Endothelial cell of umbilical vein (primary cell): ENCODE results near the gene GPHA2. TPM values are rescaled to one million over a fixed set of nuclear protein-coding genes. Genes with fewer than 3 reads are reported as not detected.

ENCODE experiments used
- BruUV-seq: library from RNA; stranded (reverse); fragments of 400-500 nt; replicated peaks from 2 replicates; lab custom pipeline; 2021; lab: Mats Ljungman, UMichigan
- CTCF ChIA-PET: fragments of 300-600, 350-600 bp; sonication (Branson Sonifier 250); formaldehyde crosslinking; loops from one replicate; lab custom pipeline; 2021; ENCODE audit warnings: antibody characterized with exemption, inconsistent platforms; lab: Charles Lee
- POLR2A ChIA-PET: fragments of 300-600, 350-600 bp; sonication (Branson Sonifier 250); formaldehyde crosslinking; loops from one replicate; lab custom pipeline; 2021; ENCODE audit warnings: antibody characterized with exemption, inconsistent platforms; lab: Charles Lee
- DNase-seq: peaks from one replicate; pipeline ENCODE4 v3.0.0-alpha.2; 2011; ENCODE audit warnings: low read depth, low spot score
- FAIRE-seq: peaks from 2 replicates; lab custom pipeline; 2011; peaks lifted over from hg19 to GRCh38; lab: Jason Lieb, UNC
- H2AFZ ChIP-seq: 2 replicates; pipeline ENCODE4 v1.6.0; 2012; ENCODE audit warnings: low read depth, low read length, control low read depth, inconsistent platforms
- H3K27ac ChIP-seq: 2 replicates; pipeline ENCODE4 v1.5.1; 2011; ENCODE audit warnings: low read depth, mild to moderate bottlenecking, control low read depth, low read length, moderate library complexity; ENCODE audit not compliant: insufficient read depth
- H3K27me3 ChIP-seq, 2 experiments: 2 replicates each; pipeline versions ENCODE4 v1.6.0 to v1.6.1; 2011; ENCODE audit warnings: low read length in 2 of 2, mixed read lengths in 1 of 2; ENCODE audit not compliant: control insufficient read depth in 2 of 2, insufficient read depth in 2 of 2
- H3K36me3 ChIP-seq, 2 experiments: 2 replicates in 1 of 2; 3 replicates in 1 of 2; pipeline ENCODE4 v1.5.1; 2011; ENCODE audit warnings: low read length in 2 of 2, mild to moderate bottlenecking in 1 of 2, moderate library complexity in 1 of 2; ENCODE audit not compliant: control insufficient read depth in 2 of 2, insufficient read depth in 2 of 2; ENCODE audit errors: extremely low read depth in 1 of 2
- H3K4me1 ChIP-seq: 3 replicates; pipeline ENCODE4 v1.5.1; 2011; ENCODE audit warnings: mild to moderate bottlenecking, low read length; ENCODE audit not compliant: control insufficient read depth, insufficient read depth; ENCODE audit errors: extremely low read depth
- H3K4me2 ChIP-seq: 2 replicates; pipeline ENCODE4 v1.6.1; 2011; ENCODE audit warnings: low read length, control low read depth, mixed read lengths; ENCODE audit not compliant: insufficient read depth
- H3K4me3 ChIP-seq, 3 experiments: fragments of 200-600 bp in 1 of 3; sonication (generic), shearing (Covaris generic) in 1 of 3; replicated peaks in 1 of 3; 2 replicates each; pipeline ENCODE4 v1.5.1; 2011 to 2016; ENCODE audit warnings: control low read depth in 3 of 3, low read length in 3 of 3, mild to moderate bottlenecking in 2 of 3, inconsistent platforms in 1 of 3, low read depth in 1 of 3, moderate library complexity in 1 of 3; ENCODE audit not compliant: insufficient read depth in 1 of 3
- H3K79me2 ChIP-seq: 2 replicates; pipeline ENCODE4 v1.6.0; 2012; ENCODE audit warnings: low read length, inconsistent platforms; ENCODE audit not compliant: control insufficient read depth, insufficient read depth
- H3K9ac ChIP-seq: replicated peaks from 2 replicates; pipeline ENCODE3; 2011; ENCODE audit warnings: low read length, control low read depth; ENCODE audit not compliant: insufficient read depth; ENCODE audit errors: extremely low read depth
- H3K9me1 ChIP-seq: replicated peaks from 3 replicates; pipeline ENCODE4 v1.6.0; 2011; ENCODE audit warnings: mild to moderate bottlenecking, low read length; ENCODE audit not compliant: control insufficient read depth, insufficient read depth; ENCODE audit errors: extremely low read depth
- H3K9me3 ChIP-seq: replicated peaks from 2 replicates; pipeline ENCODE4 v1.5.1; 2012; ENCODE audit warnings: low read length, inconsistent platforms; ENCODE audit not compliant: control insufficient read depth, insufficient read depth
- H4K20me1 ChIP-seq: replicated peaks from 2 replicates; pipeline ENCODE3; 2011; ENCODE audit warnings: mild to moderate bottlenecking, low read length; ENCODE audit not compliant: control insufficient read depth, insufficient read depth; ENCODE audit errors: extremely low read depth
- CTCF ChIP-seq, 2 donors: IDR thresholded peaks; 1 replicate in 1 of 2; 2 replicates in 1 of 2; pipeline ENCODE4 v1.5.1; 2011; ENCODE audit warnings: low read length in 2 of 2, mild to moderate bottlenecking in 2 of 2, moderate library complexity in 2 of 2, control low read depth in 1 of 2, inconsistent platforms in 1 of 2, low read depth in 1 of 2; ENCODE audit not compliant: insufficient read depth in 1 of 2; ENCODE audit errors: extremely low read depth in 1 of 2
- EZH2 ChIP-seq: IDR thresholded peaks from 2 replicates; pipeline ENCODE4 v1.6.1; 2012; ENCODE audit warnings: borderline replicate concordance, low read depth, mild to moderate bottlenecking, moderate library complexity, low read length, inconsistent platforms; ENCODE audit not compliant: severe bottlenecking
- FOS ChIP-seq: IDR thresholded peaks from 2 replicates; pipeline ENCODE4 v1.6.1; 2011; ENCODE audit warnings: mild to moderate bottlenecking, low read length, moderate library complexity, borderline replicate concordance; ENCODE audit not compliant: insufficient read depth
- GATA2 ChIP-seq: IDR thresholded peaks from 2 replicates; pipeline ENCODE4 v1.7.0; 2011; ENCODE audit warnings: low read depth, mild to moderate bottlenecking, moderate library complexity, mixed read lengths, low read length; ENCODE audit not compliant: insufficient read length, insufficient read depth
- JUN ChIP-seq: IDR thresholded peaks from 2 replicates; pipeline ENCODE4 v1.6.1; 2011; ENCODE audit warnings: borderline replicate concordance, low read depth; ENCODE audit not compliant: insufficient read length, insufficient read depth
- MAX ChIP-seq: IDR thresholded peaks from 2 replicates; pipeline ENCODE4 v1.6.1; 2011; ENCODE audit not compliant: insufficient read depth, insufficient read length
- MYC ChIP-seq: IDR thresholded peaks from one replicate; pipeline ENCODE4 v1.6.1; 2011; ENCODE audit warnings: mild to moderate bottlenecking, low read depth, low read length
- POLR2A ChIP-seq: IDR thresholded peaks from 2 replicates; pipeline ENCODE4 v1.6.1; 2012; ENCODE audit warnings: low read depth, mild to moderate bottlenecking, control low read depth, low read length
- POLR2AphosphoS5 ChIP-seq: IDR thresholded peaks from 2 replicates; pipeline ENCODE4 v1.6.1; 2012; ENCODE audit warnings: low read depth, mild to moderate bottlenecking, control low read depth, low read length, moderate library complexity; ENCODE audit not compliant: insufficient read depth
- dilution Hi-C: fragments of 300-500 bp; cut with MboI; formaldehyde crosslinking; loops from one replicate; pipeline ENCODE4 v1.15.0; 2019; ENCODE audit warnings: low sequenced_read_pairs; ENCODE audit not compliant: extremely low pct_ligation_motif_present
- intact Hi-C: fragments of 100-400 bp; cut with micrococcal nuclease; formaldehyde crosslinking; loops from one replicate; pipeline ENCODE4 v1.10.0; 2022
- polyA plus RNA-seq, 4 experiments: library from polyadenylated mRNA; depleted of rRNA in 3 of 4; stranded (reverse) in 3 of 4; unstranded in 1 of 4; fragments of >200 nt; gene quantifications; 2 replicates each; pipeline versions ENCODE4 v1.2.1 to v1.2.3, GENCODE V29; 2011 to 2012; ENCODE audit warnings: missing spikeins in 1 of 4
- total RNA-seq: library from RNA; stranded (reverse); gene quantifications from 2 replicates; pipeline ENCODE4 v1.2.3, GENCODE V29; 2021

Gene GPHA2
- total and polyA plus RNA-seq, 2 donors (not counting 3 experiments of a cell fraction or from before 2014, with no cell fraction given), result not detected

GRCh38 chr11:64976651-64977050, 41.0 kb upstream of the GPHA2 start:
- no peak for DNase-seq
- BruUV-seq, result no TSS peak
- Histone ChIP-seq H2AFZ (no peak overlapping the region), H3K27ac (no peak overlapping the region), H3K4me1 (peaks cover 3% of the 10 kb centered on the region), H3K9me3 (no peaks in the 10 kb centered on the region), H3K9me1 (no peaks in the 10 kb centered on the region), H3K4me2 (no peak overlapping the region), H3K36me3 (no peaks in the 10 kb centered on the region), H3K9ac (no peak overlapping the region), H4K20me1 (no peaks in the 10 kb centered on the region), H3K4me3 (no peak overlapping the region), H3K79me2 (no peaks in the 10 kb centered on the region), H3K27me3 (no peaks in the 10 kb centered on the region)
- ChIA-PET CTCF (no interaction called here), POLR2A (interaction anchor here (0.6 kb wide), 1 partner anchor 1662 kb away, joined by 4 read pairs; no protein-coding TSS in a partner anchor)
- dilution Hi-C loops, result no loop called here
- intact Hi-C loops, result no loop called here
- FAIRE-seq, result no peak
- TF ChIP-seq GATA2, result no peak
- TF ChIP-seq EZH2, result no peak
- no peak for TF ChIP-seq CTCF (IDR thresholded peaks at IDR 0.05; ENCODE audit: extremely low read depth in 1 of 2, insufficient read depth in 1 of 2, low read depth in 1 of 2, low read length in 2 of 2)
- no peak for TF ChIP-seq JUN
- no peak for TF ChIP-seq MAX
- TF ChIP-seq POLR2AphosphoS5, result no peak
- TF ChIP-seq MYC, result no peak
- TF ChIP-seq FOS, result no peak
- TF ChIP-seq POLR2A, result no peak
